Measurements from ENCODE around the gene ZC3H12D.

GRCh38 chr6:149443411-149444181, 41.2 kb downstream of the ZC3H12D start:
- TF ChIP-seq SNAI2 (CRISPR knock-in tag; IDR thresholded peaks at IDR 0.05) (no peak), ISL1 (CRISPR knock-in tag; IDR thresholded peaks at IDR 0.05) (no peak), RARB (CRISPR knock-in tag; IDR thresholded peaks at IDR 0.05) (no peak), ZNF70 (CRISPR knock-in tag; IDR thresholded peaks at IDR 0.05) (no peak), TCF4 (CRISPR knock-in tag; IDR thresholded peaks at IDR 0.05; ENCODE audit: borderline replicate concordance) (no peak), BACH2 (CRISPR knock-in tag; IDR thresholded peaks at IDR 0.05; ENCODE audit: borderline replicate concordance) (no peak), PPARA (CRISPR knock-in tag; IDR thresholded peaks at IDR 0.05; ENCODE audit: borderline replicate concordance) (no peak), ZFP3 (CRISPR knock-in tag; IDR thresholded peaks at IDR 0.05) (no peak)
- TF ChIP-seq, protein P1, sequence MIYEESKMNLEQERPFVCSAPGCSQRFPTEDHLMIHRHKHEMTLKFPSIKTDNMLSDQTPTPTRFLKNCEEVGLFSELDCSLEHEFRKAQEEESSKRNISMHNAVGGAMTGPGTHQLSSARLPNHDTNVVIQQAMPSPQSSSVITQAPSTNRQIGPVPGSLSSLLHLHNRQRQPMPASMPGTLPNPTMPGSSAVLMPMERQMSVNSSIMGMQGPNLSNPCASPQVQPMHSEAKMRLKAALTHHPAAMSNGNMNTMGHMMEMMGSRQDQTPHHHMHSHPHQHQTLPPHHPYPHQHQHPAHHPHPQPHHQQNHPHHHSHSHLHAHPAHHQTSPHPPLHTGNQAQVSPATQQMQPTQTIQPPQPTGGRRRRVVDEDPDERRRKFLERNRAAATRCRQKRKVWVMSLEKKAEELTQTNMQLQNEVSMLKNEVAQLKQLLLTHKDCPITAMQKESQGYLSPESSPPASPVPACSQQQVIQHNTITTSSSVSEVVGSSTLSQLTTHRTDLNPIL (CRISPR knock-in tag; IDR thresholded peaks at IDR 0.05; ENCODE audit: low read depth): no peak

Measured in SK-N-SH treated with all-trans-retinoic acid at 6 μM for 48 hours (cell line).